NT2/D1 (cell line): Measurements from ENCODE around the gene DPY19L3.

Experiments used
- SUZ12 ChIP-seq: IDR thresholded peaks from 2 replicates; pipeline ENCODE4 v1.6.1; 2011; ENCODE audit not compliant: insufficient read length, insufficient read depth; ENCODE audit errors: extremely low read depth
- YY1 ChIP-seq: IDR thresholded peaks from 2 replicates; pipeline ENCODE4 v1.6.1; 2011; ENCODE audit not compliant: insufficient read length, insufficient read depth
- ZNF274 ChIP-seq: IDR thresholded peaks from 2 replicates; pipeline ENCODE4 v1.6.1; 2011; ENCODE audit warnings: mild to moderate bottlenecking, low read depth, low read length

- no peak for TF ChIP-seq YY1
- TF ChIP-seq ZNF274 = no peak
- no peak for TF ChIP-seq SUZ12
These were observed 31.8 kb upstream of the DPY19L3 start for GRCh38 chr19:32373585-32374295.
